MCF 10A (cell line): Measurements from ENCODE around the gene CEACAM5. TPM values are rescaled to one million over a fixed set of nuclear protein-coding genes. Genes with fewer than 3 reads are reported as not detected.
"Not testable (repeated sequence)": the region's sequence is repeated elsewhere in the genome, so short reads cannot be mapped to it uniquely, and the experiment has no call there.

Experiments
- BruUV-seq: library from RNA; stranded (reverse); fragments of 400-500 nt; replicated peaks from 2 replicates; lab custom pipeline; 2021; lab: Mats Ljungman, UMichigan
- CTCF ChIA-PET: fragments of 300-600 bp; sonication (Branson Sonifier 250); formaldehyde crosslinking; extraction: SDS; loops from one replicate; lab custom pipeline; 2021; ENCODE audit warnings: antibody characterized with exemption, inconsistent platforms; lab: Yijun Ruan, JAX
- POLR2A ChIA-PET: fragments of 300-600, 350-650 bp; sonication (Branson Sonifier 250); formaldehyde crosslinking; extraction: SDS; loops from one replicate; lab custom pipeline; 2020; ENCODE audit warnings: antibody characterized with exemption, inconsistent platforms; lab: Yijun Ruan, JAX
- DNase-seq: peaks from one replicate; pipeline ENCODE4 v3.0.0-alpha.2; 2018; ENCODE audit not compliant: unreplicated experiment
- H3K27ac Mint-ChIP-seq: one replicate; pipeline ENCODE4 v1.8.0; 2022; ENCODE audit warnings: mild to moderate bottlenecking, low read depth, mixed read lengths; ENCODE audit not compliant: unreplicated experiment
- H3K27me3 Mint-ChIP-seq: one replicate; pipeline ENCODE4 v1.8.0; 2022; ENCODE audit warnings: mixed read lengths; ENCODE audit not compliant: insufficient read depth, unreplicated experiment
- H3K36me3 Mint-ChIP-seq: one replicate; pipeline ENCODE4 v1.8.0; 2022; ENCODE audit warnings: mild to moderate bottlenecking, moderate library complexity, mixed read lengths; ENCODE audit not compliant: insufficient read depth, unreplicated experiment
- H3K4me1 Mint-ChIP-seq: one replicate; pipeline ENCODE4 v1.8.0; 2022; ENCODE audit warnings: mixed read lengths; ENCODE audit not compliant: insufficient read depth, unreplicated experiment
- H3K4me3 Mint-ChIP-seq: one replicate; pipeline ENCODE4 v1.8.0; 2022; ENCODE audit warnings: mild to moderate bottlenecking, moderate library complexity, mixed read lengths; ENCODE audit not compliant: unreplicated experiment
- H3K9me3 Mint-ChIP-seq: one replicate; pipeline ENCODE4 v1.8.0; 2022; ENCODE audit warnings: mixed read lengths; ENCODE audit not compliant: unreplicated experiment
- CTCF ChIP-seq: fragments of 200-600 bp; IDR thresholded peaks from one replicate; pipeline ENCODE4 v1.8.0; 2022; ENCODE audit warnings: antibody characterized with exemption, mild to moderate bottlenecking; ENCODE audit not compliant: unreplicated experiment
- intact Hi-C: fragments of 100-400 bp; cut with micrococcal nuclease; formaldehyde crosslinking; loops from 2 replicates; pipeline ENCODE4 v1.14.1; 2022
- total RNA-seq: library from RNA; stranded (reverse); gene quantifications from 2 replicates; pipeline ENCODE4 v1.2.3, GENCODE V29; 2022

Gene CEACAM5
- total RNA-seq, 1 experiment from 2014 or later: not detected

DNA sequence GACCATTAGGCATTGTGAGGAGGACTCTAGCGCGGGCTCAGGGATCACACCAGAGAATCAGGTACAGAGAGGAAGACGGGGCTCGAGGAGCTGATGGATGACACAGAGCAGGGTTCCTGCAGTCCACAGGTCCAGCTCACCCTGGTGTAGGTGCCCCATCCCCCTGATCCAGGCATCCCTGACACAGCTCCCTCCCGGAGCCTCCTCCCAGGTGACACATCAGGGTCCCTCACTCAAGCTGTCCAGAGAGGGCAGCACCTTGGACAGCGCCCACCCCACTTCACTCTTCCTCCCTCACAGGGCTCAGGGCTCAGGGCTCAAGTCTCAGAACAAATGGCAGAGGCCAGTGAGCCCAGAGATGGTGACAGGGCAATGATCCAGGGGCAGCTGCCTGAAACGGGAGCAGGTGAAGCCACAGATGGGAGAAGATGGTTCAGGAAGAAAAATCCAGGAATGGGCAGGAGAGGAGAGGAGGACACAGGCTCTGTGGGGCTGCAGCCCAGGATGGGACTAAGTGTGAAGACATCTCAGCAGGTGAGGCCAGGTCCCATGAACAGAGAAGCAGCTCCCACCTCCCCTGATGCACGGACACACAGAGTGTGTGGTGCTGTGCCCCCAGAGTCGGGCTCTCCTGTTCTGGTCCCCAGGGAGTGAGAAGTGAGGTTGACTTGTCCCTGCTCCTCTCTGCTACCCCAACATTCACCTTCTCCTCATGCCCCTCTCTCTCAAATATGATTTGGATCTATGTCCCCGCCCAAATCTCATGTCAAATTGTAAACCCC lies 2.8 kb upstream of the CEACAM5 start:
- CTCF ChIA-PET: interaction anchor here (1.0 kb wide), 1 partner anchor 64 kb away, joined by 3 read pairs; no protein-coding TSS in a partner anchor
- intact Hi-C loops: loop anchor here (2.0 kb wide), 2 partner anchors 41 to 79 kb away; no protein-coding TSS in a partner anchor
- TF ChIP-seq CTCF: no peak
- peak; percentile 43 for DNase-seq
- Mint-ChIP-seq H3K4me1 (no peaks in the 10 kb centered on the region), H3K4me3 (no peak overlapping the region), H3K27ac (no peak overlapping the region), H3K9me3 (no peaks in the 10 kb centered on the region), H3K27me3 (peaks cover 80% of the 10 kb centered on the region), H3K36me3 (no peaks in the 10 kb centered on the region)
- POLR2A ChIA-PET: no interaction called here
- BruUV-seq: no TSS peak

DNA sequence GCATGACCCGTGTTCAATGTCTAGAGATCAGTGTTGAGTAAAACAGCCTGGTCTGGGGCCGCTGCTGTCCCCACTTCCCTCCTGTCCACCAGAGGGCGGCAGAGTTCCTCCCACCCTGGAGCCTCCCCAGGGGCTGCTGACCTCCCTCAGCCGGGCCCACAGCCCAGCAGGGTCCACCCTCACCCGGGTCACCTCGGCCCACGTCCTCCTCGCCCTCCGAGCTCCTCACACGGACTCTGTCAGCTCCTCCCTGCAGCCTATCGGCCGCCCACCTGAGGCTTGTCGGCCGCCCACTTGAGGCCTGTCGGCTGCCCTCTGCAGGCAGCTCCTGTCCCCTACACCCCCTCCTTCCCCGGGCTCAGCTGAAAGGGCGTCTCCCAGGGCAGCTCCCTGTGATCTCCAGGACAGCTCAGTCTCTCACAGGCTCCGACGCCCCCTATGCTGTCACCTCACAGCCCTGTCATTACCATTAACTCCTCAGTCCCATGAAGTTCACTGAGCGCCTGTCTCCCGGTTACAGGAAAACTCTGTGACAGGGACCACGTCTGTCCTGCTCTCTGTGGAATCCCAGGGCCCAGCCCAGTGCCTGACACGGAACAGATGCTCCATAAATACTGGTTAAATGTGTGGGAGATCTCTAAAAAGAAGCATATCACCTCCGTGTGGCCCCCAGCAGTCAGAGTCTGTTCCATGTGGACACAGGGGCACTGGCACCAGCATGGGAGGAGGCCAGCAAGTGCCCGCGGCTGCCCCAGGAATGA lies 1.5 kb upstream of the CEACAM5 start:
- Mint-ChIP-seq H3K27ac (no peak overlapping the region), H3K4me1 (no peaks in the 10 kb centered on the region), H3K27me3 (peaks cover 93% of the 10 kb centered on the region), H3K36me3 (no peaks in the 10 kb centered on the region), H3K4me3 (peak overlapping the region; percentile 63), H3K9me3 (no peaks in the 10 kb centered on the region)
- DNase-seq: peak; percentile 62
- no TSS peak for BruUV-seq
- intact Hi-C loops: loop anchor here (2.0 kb wide), 2 partner anchors 40 to 78 kb away; no protein-coding TSS in a partner anchor
- TF ChIP-seq CTCF: peak; percentile 71
- POLR2A ChIA-PET: no interaction called here
- CTCF ChIA-PET: interaction anchor here (0.7 to 1.6 kb wide), 6 partner anchors 16 to 821 kb away, joined by 3 to 7 read pairs (median 4); partner anchors contain the start of gene CEACAM1

DNA sequence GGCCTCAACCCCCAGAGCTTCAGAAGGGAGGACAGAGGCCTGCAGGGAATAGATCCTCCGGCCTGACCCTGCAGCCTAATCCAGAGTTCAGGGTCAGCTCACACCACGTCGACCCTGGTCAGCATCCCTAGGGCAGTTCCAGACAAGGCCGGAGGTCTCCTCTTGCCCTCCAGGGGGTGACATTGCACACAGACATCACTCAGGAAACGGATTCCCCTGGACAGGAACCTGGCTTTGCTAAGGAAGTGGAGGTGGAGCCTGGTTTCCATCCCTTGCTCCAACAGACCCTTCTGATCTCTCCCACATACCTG lies 969 bp upstream of the CEACAM5 start:
- Mint-ChIP-seq H3K9me3 (no peaks in the 10 kb centered on the region), H3K27me3 (peaks cover 98% of the 10 kb centered on the region), H3K36me3 (no peaks in the 10 kb centered on the region), H3K4me1 (no peaks in the 10 kb centered on the region), H3K4me3 (no peak overlapping the region), H3K27ac (no peak overlapping the region)
- no peak for TF ChIP-seq CTCF
- ChIA-PET CTCF (interaction anchor here (1.6 kb wide), 1 partner anchor 65 kb away, joined by 3 read pairs; no protein-coding TSS in a partner anchor), POLR2A (no interaction called here)
- DNase-seq: no peak
- intact Hi-C loops: loop anchor here (2.0 kb wide), 2 partner anchors 39 to 77 kb away; no protein-coding TSS in a partner anchor
- no TSS peak for BruUV-seq

DNA sequence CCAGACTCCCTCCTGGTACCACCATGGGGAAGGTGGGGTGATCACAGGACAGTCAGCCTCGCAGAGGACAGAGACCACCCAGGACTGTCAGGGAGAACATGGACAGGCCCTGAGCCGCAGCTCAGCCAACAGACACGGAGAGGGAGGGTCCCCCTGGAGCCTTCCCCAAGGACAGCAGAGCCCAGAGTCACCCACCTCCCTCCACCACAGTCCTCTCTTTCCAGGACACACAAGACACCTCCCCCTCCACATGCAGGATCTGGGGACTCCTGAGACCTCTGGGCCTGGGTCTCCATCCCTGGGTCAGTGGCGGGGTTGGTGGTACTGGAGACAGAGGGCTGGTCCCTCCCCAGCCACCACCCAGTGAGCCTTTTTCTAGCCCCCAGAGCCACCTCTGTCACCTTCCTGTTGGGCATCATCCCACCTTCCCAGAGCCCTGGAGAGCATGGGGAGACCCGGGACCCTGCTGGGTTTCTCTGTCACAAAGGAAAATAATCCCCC lies 505 bp upstream of the CEACAM5 start:
- no peak for DNase-seq
- intact Hi-C loops: loop anchor here (2.0 kb wide), 2 partner anchors 39 to 77 kb away; no protein-coding TSS in a partner anchor
- no peaks in the 10 kb centered on the region for H3K36me3 Mint-ChIP-seq
- no peak for TF ChIP-seq CTCF
- ChIA-PET CTCF (interaction anchor here (0.6 kb wide), 1 partner anchor 45 kb away, joined by 3 read pairs; no protein-coding TSS in a partner anchor), POLR2A (no interaction called here)
- H3K4me3 Mint-ChIP-seq: no peak overlapping the region
- no peaks in the 10 kb centered on the region for H3K9me3 Mint-ChIP-seq
- peaks cover 98% of the 10 kb centered on the region for H3K27me3 Mint-ChIP-seq
- H3K27ac Mint-ChIP-seq: no peak overlapping the region
- H3K4me1 Mint-ChIP-seq: no peaks in the 10 kb centered on the region
- no TSS peak for BruUV-seq

DNA sequence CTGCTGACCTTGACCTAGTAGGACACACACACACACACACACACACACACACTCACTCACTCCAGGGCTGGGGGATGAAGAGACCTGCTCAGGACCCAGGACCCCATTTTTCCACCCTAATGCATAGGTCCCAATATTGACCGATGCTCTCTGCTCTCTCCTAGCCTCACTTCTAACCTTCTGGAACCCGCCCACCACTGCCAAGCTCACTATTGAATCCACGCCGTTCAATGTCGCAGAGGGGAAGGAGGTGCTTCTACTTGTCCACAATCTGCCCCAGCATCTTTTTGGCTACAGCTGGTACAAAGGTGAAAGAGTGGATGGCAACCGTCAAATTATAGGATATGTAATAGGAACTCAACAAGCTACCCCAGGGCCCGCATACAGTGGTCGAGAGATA lies 1.1 kb downstream of the CEACAM5 start:
- intact Hi-C loops, H3K27ac Mint-ChIP-seq, POLR2A ChIA-PET, H3K4me3 Mint-ChIP-seq, H3K36me3 Mint-ChIP-seq, H3K9me3 Mint-ChIP-seq, CTCF ChIA-PET, DNase-seq, BruUV-seq, H3K4me1 Mint-ChIP-seq: not testable (repeated sequence)
- peaks cover 98% of the 10 kb centered on the region for H3K27me3 Mint-ChIP-seq
